MM.1S (cell line): ENCODE results near the gene TOX2.
A peak's percentile ranks its signal among the peaks of the same experiment; 100 is the strongest.

Experiments
- DNase-seq: peaks from one replicate; pipeline ENCODE4 v3.0.0-alpha.2; 2015
- H2AFZ ChIP-seq: fragments of 300-600 bp; sonication (generic); 2 replicates; pipeline ENCODE4 v1.6.0; 2016; ENCODE audit warnings: antibody characterized with exemption, low read length
- H3F3A ChIP-seq: fragments of 300-600 bp; sonication (generic); 2 replicates; pipeline ENCODE4 v1.6.1; 2016; ENCODE audit warnings: mild to moderate bottlenecking, antibody characterized with exemption, low read length, moderate library complexity, mixed read lengths; ENCODE audit not compliant: insufficient read depth
- H3K27ac ChIP-seq: fragments of 300-600 bp; sonication (generic); 2 replicates; pipeline ENCODE4 v1.5.1; 2016; ENCODE audit warnings: mild to moderate bottlenecking, low read length
- H3K27me3 ChIP-seq: fragments of 300-600 bp; sonication (generic); replicated peaks from 2 replicates; pipeline ENCODE4 v1.6.0; 2016; ENCODE audit warnings: low read length; ENCODE audit not compliant: insufficient read depth
- H3K36me3 ChIP-seq: fragments of 300-600 bp; sonication (generic); replicated peaks from 2 replicates; pipeline ENCODE4 v1.6.1; 2016; ENCODE audit warnings: mild to moderate bottlenecking, low read length, mixed read lengths; ENCODE audit not compliant: insufficient read depth
- H3K4me1 ChIP-seq: fragments of 300-600 bp; sonication (generic); 2 replicates; pipeline ENCODE4 v1.6.1; 2016; ENCODE audit warnings: low read length, mixed read lengths
- H3K4me2 ChIP-seq: fragments of 300-600 bp; sonication (generic); 2 replicates; pipeline ENCODE4 v1.6.0; 2016; ENCODE audit warnings: low read depth, low read length
- H3K4me3 ChIP-seq: fragments of 300-600 bp; sonication (generic); 2 replicates; pipeline ENCODE4 v1.5.1; 2016; ENCODE audit warnings: low read length, mixed read lengths
- H3K79me2 ChIP-seq: fragments of 300-600 bp; sonication (generic); 2 replicates; pipeline ENCODE4 v1.6.1; 2016; ENCODE audit warnings: mixed run types, low read length, mixed read lengths
- H3K9ac ChIP-seq: fragments of 300-600 bp; sonication (generic); 2 replicates; pipeline ENCODE4 v1.6.1; 2016; ENCODE audit warnings: low read length, mixed read lengths
- H3K9me2 ChIP-seq: fragments of 300-600 bp; sonication (generic); replicated peaks from 2 replicates; pipeline ENCODE4 v1.6.1; 2016; ENCODE audit warnings: mild to moderate bottlenecking, low read length, mixed read lengths; ENCODE audit not compliant: insufficient read depth
- H3K9me3 ChIP-seq: fragments of 300-600 bp; sonication (generic); replicated peaks from 2 replicates; pipeline ENCODE4 v1.6.1; 2016; ENCODE audit warnings: mild to moderate bottlenecking, low read length, mixed read lengths; ENCODE audit not compliant: insufficient read depth
- H4K20me1 ChIP-seq: fragments of 300-600 bp; sonication (generic); 2 replicates; pipeline ENCODE4 v1.6.1; 2016; ENCODE audit warnings: mild to moderate bottlenecking, low read length, moderate library complexity, mixed read lengths; ENCODE audit not compliant: insufficient read depth
- CTCF ChIP-seq: fragments of 300-600 bp; sonication (generic); IDR thresholded peaks from 2 replicates; pipeline ENCODE4 v1.5.1; 2016; ENCODE audit warnings: antibody characterized with exemption, low read length, mixed read lengths
- EZH2 ChIP-seq: fragments of 300-600 bp; sonication (generic); optimal IDR thresholded peaks from 2 replicates; pipeline ENCODE3; 2017; ENCODE audit warnings: low read depth, mild to moderate bottlenecking, antibody characterized with exemption, low read length, mixed read lengths
- EZH2phosphoT487 ChIP-seq: fragments of 300-600 bp; sonication (generic); IDR thresholded peaks from 2 replicates; pipeline ENCODE4 v1.6.1; 2018; ENCODE audit warnings: antibody characterized with exemption, low read length

TOX2 gene

GRCh38 chr20:43942667-43943285, 28.1 kb downstream of the TOX2 start:
- peak overlapping the region; percentile 52 for H3K4me3 ChIP-seq
- H3K4me1 ChIP-seq, result peaks cover 84% of the 10 kb centered on the region

GRCh38 chr20:43943725-43944124, 29.1 kb downstream of the TOX2 start:
- Histone ChIP-seq H3K4me2 (peak overlapping the region; percentile 86), H3F3A (peaks cover 49% of the 10 kb centered on the region), H2AFZ (no peak overlapping the region), H3K4me1 (peaks cover 87% of the 10 kb centered on the region), H4K20me1 (no peaks in the 10 kb centered on the region), H3K9me3 (no peaks in the 10 kb centered on the region), H3K9me2 (no peaks in the 10 kb centered on the region), H3K79me2 (peaks cover 85% of the 10 kb centered on the region), H3K36me3 (no peaks in the 10 kb centered on the region), H3K27ac (peak overlapping the region; percentile 99), H3K9ac (peak overlapping the region; percentile 87), H3K27me3 (no peaks in the 10 kb centered on the region), H3K4me3 (peak overlapping the region; percentile 52; the same call in 1 of the 2 replicates)
- no peak for TF ChIP-seq EZH2
- DNase-seq, result peak; percentile 6

More at GRCh38 chr20:43942667-43943285, 28.1 kb downstream of the TOX2 start:
- Histone ChIP-seq H3F3A (peaks cover 49% of the 10 kb centered on the region), H4K20me1 (no peaks in the 10 kb centered on the region), H3K4me2 (peak overlapping the region; percentile 86), H3K9me2 (no peaks in the 10 kb centered on the region), H3K36me3 (no peaks in the 10 kb centered on the region), H3K27me3 (no peaks in the 10 kb centered on the region), H3K9me3 (no peaks in the 10 kb centered on the region), H3K27ac (peak overlapping the region; percentile 99), H2AFZ (no peak overlapping the region), H3K9ac (peak overlapping the region; percentile 87), H3K79me2 (peaks cover 85% of the 10 kb centered on the region)
- TF ChIP-seq EZH2, result no peak
- TF ChIP-seq EZH2phosphoT487, result no peak
- TF ChIP-seq CTCF, result no peak
- DNase-seq, result peak; percentile 83

GRCh38 chr20:43944653-43945235, 30.1 kb downstream of the TOX2 start:
- Histone ChIP-seq H3F3A (peaks cover 54% of the 10 kb centered on the region), H3K4me3 (no peak overlapping the region), H3K36me3 (no peaks in the 10 kb centered on the region), H3K4me2 (peak overlapping the region; percentile 86; the same call in 1 of the 2 replicates), H3K4me1 (peaks cover 87% of the 10 kb centered on the region), H3K27me3 (no peaks in the 10 kb centered on the region), H2AFZ (no peak overlapping the region), H3K9ac (0 out of 2 replicates have a peak overlapping the region, but pooled peaks have one; percentile 3), H4K20me1 (no peaks in the 10 kb centered on the region), H3K9me3 (no peaks in the 10 kb centered on the region), H3K9me2 (no peaks in the 10 kb centered on the region), H3K79me2 (peaks cover 84% of the 10 kb centered on the region), H3K27ac (peak overlapping the region; percentile 99; the same call in 1 of the 2 replicates)
- TF ChIP-seq CTCF (no peak), EZH2 (no peak), EZH2phosphoT487 (no peak)
- DNase-seq, result peak; percentile 3
